Ovary (tissue), 3 donors: ENCODE results near the gene TP73.

Experiments
- POLR2A ChIP-seq: fragments of 450-650 bp; IDR thresholded peaks from one replicate; pipeline ENCODE4 v1.6.1; 2017; ENCODE audit warnings: antibody characterized with exemption, mild to moderate bottlenecking, moderate library complexity
- TF ChIP-seq, protein P1 (sequence below), 3 donors: fragments of 450-650 bp in 2 of 3; fragments of 200-600 bp in 1 of 3; IDR thresholded peaks; one replicate each; pipeline versions ENCODE4 v1.5.1 to v1.8.0; 2016 to 2022; ENCODE audit warnings: antibody characterized with exemption in 3 of 3, mild to moderate bottlenecking in 1 of 3
- donor health status: DM: no; HTN: no; CAD: no.

DNA sequence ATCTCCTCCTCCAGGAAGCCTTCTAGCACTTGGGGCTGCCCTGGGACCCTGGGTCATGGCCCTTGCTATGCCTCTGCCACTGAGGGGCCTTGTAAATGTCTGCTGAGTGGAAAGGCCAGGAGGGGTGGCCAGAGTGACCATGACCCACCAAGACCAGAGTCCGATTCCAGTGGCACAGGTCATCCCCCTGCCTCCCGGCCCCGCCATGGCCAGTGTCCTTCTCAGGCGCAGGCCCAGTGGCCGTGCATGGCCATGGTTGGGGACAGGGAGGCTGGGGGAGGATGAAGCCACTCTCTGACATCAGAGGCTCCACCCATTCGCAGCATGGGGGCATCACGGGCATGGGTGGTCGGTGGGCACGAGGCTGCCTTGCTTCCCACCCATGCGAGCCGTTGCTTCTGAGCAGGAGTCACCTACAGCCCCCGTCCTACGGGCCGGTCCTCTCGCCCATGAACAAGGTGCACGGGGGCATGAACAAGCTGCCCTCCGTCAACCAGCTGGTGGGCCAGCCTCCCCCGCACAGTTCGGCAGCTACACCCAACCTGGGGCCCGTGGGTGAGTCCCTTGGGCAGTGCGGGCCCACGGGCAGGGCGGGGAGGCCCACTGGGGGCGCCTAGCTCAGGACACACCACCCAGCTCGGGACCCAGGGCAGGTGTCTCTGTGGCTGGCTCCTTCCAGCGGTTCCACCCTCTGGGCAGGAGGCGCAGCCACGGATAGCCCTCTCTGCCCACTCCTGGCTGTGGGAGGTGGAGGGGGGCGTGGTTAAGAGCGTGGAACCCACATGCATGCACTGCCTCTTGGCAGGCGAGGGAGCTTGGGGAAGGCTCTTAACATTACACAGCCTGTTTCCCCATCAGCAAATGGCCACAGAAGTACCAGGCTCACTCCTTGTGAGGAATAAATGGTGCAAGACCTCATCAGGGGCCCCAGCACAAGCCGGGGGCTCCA is 77.6 kb downstream of the TP73 start:
- TF ChIP-seq, protein P1, sequence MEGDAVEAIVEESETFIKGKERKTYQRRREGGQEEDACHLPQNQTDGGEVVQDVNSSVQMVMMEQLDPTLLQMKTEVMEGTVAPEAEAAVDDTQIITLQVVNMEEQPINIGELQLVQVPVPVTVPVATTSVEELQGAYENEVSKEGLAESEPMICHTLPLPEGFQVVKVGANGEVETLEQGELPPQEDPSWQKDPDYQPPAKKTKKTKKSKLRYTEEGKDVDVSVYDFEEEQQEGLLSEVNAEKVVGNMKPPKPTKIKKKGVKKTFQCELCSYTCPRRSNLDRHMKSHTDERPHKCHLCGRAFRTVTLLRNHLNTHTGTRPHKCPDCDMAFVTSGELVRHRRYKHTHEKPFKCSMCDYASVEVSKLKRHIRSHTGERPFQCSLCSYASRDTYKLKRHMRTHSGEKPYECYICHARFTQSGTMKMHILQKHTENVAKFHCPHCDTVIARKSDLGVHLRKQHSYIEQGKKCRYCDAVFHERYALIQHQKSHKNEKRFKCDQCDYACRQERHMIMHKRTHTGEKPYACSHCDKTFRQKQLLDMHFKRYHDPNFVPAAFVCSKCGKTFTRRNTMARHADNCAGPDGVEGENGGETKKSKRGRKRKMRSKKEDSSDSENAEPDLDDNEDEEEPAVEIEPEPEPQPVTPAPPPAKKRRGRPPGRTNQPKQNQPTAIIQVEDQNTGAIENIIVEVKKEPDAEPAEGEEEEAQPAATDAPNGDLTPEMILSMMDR (IDR thresholded peaks at IDR 0.05), result no peak
- TF ChIP-seq POLR2A, result no peak
